ENCODE results near the gene CCL3. TPM values are rescaled to one million over a fixed set of nuclear protein-coding genes. Genes with fewer than 3 reads are reported as not detected.
"Not testable (repeated sequence)": the region's sequence is repeated elsewhere in the genome, so short reads cannot be mapped to it uniquely, and the experiment has no call there.

CCL3 gene
- total and polyA plus RNA-seq, 9 donors = 0.57 to 9.3 (median 3.3) TPM

DNA sequence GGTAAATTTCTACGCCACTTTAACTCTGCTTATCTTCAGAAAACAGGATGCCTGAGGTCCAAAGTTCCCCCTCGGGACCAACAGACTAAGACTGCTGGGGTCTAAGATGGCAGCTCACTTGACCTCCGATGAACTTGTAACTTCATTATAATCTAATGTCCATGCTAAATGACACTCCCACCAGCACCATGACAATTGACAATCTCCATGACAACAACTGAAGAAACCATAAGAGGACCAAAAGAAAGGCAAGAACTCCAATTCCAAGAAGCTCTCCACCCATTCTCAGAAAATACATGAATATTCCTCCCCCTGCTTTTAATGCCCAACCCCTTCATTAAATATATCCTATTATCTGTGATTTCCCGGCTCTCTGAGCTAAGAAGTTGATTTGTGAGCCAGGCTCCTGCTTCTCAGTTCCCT, 21.1 kb upstream of the CCL3 start:
- WGBS, 3 donors = 60 to 70% (median 63%) methylated on average over 4 of the region's 4 CpGs
- H3K27me3 ChIP-seq = no peaks in the 10 kb centered on the region
- H3K27ac ChIP-seq = no peak overlapping the region
- DNase-seq = no peak
- TF ChIP-seq POLR2A (IDR thresholded peaks at IDR 0.05) (no peak), CTCF (IDR thresholded peaks at IDR 0.05) (no peak), EP300 (IDR thresholded peaks at IDR 0.05) (no peak)
- intact Hi-C loops (cut with DNase I) = loop anchor here in 2 of 4 donors (5.0 kb wide), 1 partner anchor 71 kb away; no protein-coding TSS in a partner anchor
- no peaks in the 10 kb centered on the region for H3K9me3 ChIP-seq
- H3K4me1 ChIP-seq (ENCODE audit: insufficient read depth) = no peaks in the 10 kb centered on the region
- no peak overlapping the region for H3K4me3 ChIP-seq
- no peaks in the 10 kb centered on the region for H3K36me3 ChIP-seq

DNA sequence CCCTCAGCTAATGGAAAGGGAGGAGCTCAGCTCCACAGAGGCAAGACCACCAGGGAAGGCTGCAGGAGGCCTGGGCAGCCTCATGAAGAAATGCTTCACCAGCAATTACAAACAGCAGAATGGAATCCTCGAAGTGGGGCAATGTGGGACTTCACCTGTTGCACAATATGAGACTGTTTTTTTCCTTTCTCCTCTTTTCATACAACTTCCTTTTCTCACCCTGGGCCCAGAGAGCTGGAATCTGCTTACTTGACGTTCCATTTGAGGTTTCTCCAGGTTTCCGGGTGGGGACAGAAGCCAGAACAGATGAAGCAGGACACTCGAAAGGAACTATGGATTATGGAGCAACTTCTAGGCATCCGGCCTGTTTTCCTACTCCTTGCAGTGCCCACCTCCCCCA, 18.3 kb upstream of the CCL3 start:
- H3K36me3 ChIP-seq; H3K4me1 ChIP-seq (ENCODE audit: insufficient read depth); H3K4me3 ChIP-seq; H3K27ac ChIP-seq; intact Hi-C loops (cut with DNase I); DNase-seq; H3K9me3 ChIP-seq; H3K27me3 ChIP-seq: not testable (repeated sequence)
- 73 to 92% (median 82%) methylated on average over 5 of the region's 5 CpGs for WGBS, 3 donors

GRCh38 chr17:36107660-36108059, 17.7 kb upstream of the CCL3 start:
- no peak for DNase-seq
- intact Hi-C loops (cut with DNase I) = no loop called here

DNA sequence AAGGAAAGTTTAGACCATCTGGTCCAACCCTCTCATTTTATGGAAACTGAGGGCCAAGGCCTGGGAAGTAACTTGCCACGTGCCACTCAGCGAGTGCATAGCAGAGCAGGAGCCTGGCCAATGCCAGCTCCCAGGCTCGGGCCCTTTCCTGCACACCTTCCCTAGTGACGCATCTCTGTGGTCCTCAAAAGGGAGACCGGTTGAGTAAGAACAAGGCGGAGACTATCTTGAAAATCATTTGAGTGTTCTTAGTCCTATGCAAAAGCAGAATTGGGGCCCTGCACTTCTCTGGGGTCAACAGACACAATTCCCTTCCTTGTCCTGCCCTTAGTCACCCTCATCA, 16.5 kb upstream of the CCL3 start:
- H3K27ac ChIP-seq = no peak overlapping the region
- H3K9me3 ChIP-seq = no peaks in the 10 kb centered on the region
- no peak for DNase-seq
- no peaks in the 10 kb centered on the region for H3K27me3 ChIP-seq
- no peak overlapping the region for H3K4me3 ChIP-seq
- 88 to 91% (median 89%) methylated on average over 6 of the region's 6 CpGs for whole genome bisulfite sequencing, 3 donors
- TF ChIP-seq POLR2A (IDR thresholded peaks at IDR 0.05) = no peak
- TF ChIP-seq CTCF (IDR thresholded peaks at IDR 0.05) = no peak
- TF ChIP-seq EP300 (IDR thresholded peaks at IDR 0.05) = no peak
- intact Hi-C loops (cut with DNase I) = no loop called here
- no peaks in the 10 kb centered on the region for H3K4me1 ChIP-seq (ENCODE audit: insufficient read depth)
- H3K36me3 ChIP-seq = no peaks in the 10 kb centered on the region

More at GRCh38 chr17:36107660-36108059, 17.7 kb upstream of the CCL3 start:
- Histone ChIP-seq H3K36me3 (no peaks in the 10 kb centered on the region), H3K27ac (no peak overlapping the region), H3K4me1 (ENCODE audit: insufficient read depth) (no peaks in the 10 kb centered on the region), H3K27me3 (no peaks in the 10 kb centered on the region), H3K4me3 (no peak overlapping the region), H3K9me3 (no peaks in the 10 kb centered on the region)
- 90 to 95% (median 90%) methylated on average over 3 of the region's 3 CpGs for WGBS, 3 donors
- TF ChIP-seq CTCF (IDR thresholded peaks at IDR 0.05) = no peak
- TF ChIP-seq EP300 (IDR thresholded peaks at IDR 0.05) = no peak
- TF ChIP-seq POLR2A (IDR thresholded peaks at IDR 0.05) = no peak

DNA sequence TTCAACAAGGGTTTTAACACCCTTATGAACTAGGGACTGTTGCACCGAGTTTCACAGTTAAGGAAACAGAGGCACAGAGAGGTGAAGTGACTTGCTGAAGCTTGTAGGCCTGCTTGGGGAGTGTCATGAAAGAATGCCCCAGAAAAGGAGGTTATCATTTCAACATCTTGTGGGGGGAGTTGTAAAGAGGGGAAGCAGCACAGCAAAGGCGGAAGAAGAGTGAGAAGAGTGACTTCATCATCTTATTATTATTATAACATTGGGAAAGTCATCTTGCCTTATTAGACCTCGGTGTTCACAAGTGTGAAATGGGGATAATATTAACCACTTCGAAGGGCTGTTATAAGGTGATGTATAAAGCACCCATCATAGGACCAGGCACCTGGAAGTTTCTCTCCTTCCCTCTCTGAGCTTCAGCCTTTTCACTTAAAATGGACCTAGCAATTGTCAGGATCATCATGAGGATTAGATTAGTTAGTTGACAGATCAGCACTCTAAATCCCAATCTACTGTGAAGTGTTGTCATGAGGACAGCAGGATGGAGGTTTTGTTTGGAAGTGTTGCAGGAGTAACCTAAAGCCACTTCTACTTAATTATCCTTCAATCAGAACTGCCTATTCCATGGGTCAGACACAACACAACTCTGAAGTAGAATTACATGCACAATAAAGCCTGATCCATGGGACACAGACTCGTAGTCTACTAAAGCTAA, 16.0 kb upstream of the CCL3 start:
- WGBS, 3 donors = 77 to 84% (median 82%) methylated on average over 5 of the region's 5 CpGs
- intact Hi-C loops (cut with DNase I) = no loop called here
- Histone ChIP-seq H3K4me3 (no peak overlapping the region), H3K27ac (no peak overlapping the region), H3K4me1 (ENCODE audit: insufficient read depth) (no peaks in the 10 kb centered on the region), H3K36me3 (no peaks in the 10 kb centered on the region), H3K27me3 (no peaks in the 10 kb centered on the region), H3K9me3 (no peaks in the 10 kb centered on the region)
- DNase-seq = no peak
- TF ChIP-seq CTCF (IDR thresholded peaks at IDR 0.05) (no peak), EP300 (IDR thresholded peaks at IDR 0.05) (no peak), POLR2A (IDR thresholded peaks at IDR 0.05) (no peak)

Measured in ovary (tissue), 9 donors.